ENCODE results near the gene PLAAT5. TPM values are rescaled to one million over a fixed set of nuclear protein-coding genes. Genes with fewer than 3 reads are reported as not detected.

The PLAAT5 gene
- total and polyA plus RNA-seq, 2 of the 8 experiments (the other 6 are each of a cell fraction or from before 2014, with no cell fraction given): 16.0 to 18.7 TPM

DNA sequence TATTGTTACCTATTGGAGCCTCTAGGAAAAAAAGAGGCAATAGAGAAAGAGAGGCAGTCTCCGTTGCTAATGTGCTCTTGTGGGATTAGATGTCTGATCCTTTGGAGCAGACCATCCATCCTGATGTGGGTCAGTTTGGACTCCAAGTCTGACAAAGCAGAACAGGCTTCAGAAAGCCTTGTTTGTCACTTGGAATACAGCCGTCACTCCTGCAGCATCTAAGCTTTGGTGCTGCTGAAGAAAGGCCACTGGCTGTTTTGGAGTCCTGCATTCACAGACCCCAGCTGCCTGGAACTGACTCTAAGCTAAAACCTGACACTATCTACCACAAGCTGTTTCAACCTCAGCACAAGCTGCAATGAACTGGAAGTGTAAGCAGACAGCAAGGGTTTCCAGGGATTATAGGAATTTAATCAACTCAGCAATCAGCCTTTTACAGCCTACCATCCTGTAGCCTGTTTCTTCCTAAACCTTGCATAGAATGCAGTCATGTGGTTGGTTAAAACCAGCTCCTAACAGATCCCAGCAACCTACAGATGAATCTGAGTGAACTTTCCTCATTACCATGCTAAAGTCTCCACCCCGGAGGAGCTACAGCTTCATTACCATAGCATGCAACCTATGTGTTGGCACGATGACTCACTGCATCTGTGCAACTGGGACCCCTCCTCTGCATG is 42.0 kb upstream of the PLAAT5 start:
- Histone ChIP-seq H2AFZ (ENCODE audit: low read length) (no peak overlapping the region), H3K27ac (ENCODE audit: low read depth, low read length) (no peak overlapping the region; the same call in 1 of the 2 replicates), H3K9ac (replicated peaks in 1 of 4; ENCODE audit: extremely low read depth in 1 of 4, low read depth in 3 of 4, low read length in 3 of 4) (no peak overlapping the region), H4K20me1 (replicated peaks in 1 of 2; ENCODE audit: control insufficient read depth in 1 of 2, insufficient read depth in 2 of 2, low read length in 2 of 2) (no peaks in the 10 kb centered on the region), H3K27me3 (replicated peaks in 1 of 4; ENCODE audit: control insufficient read depth in 3 of 4, extremely low read depth in 1 of 4, insufficient read depth in 3 of 4, low read length in 3 of 4) (no peaks in the 10 kb centered on the region), H4K8ac (ENCODE audit: extremely low read depth, insufficient read depth, low read length) (no peak overlapping the region), H2BK5ac (ENCODE audit: low read depth, low read length) (peak overlapping the region; percentile 89; the same call in 1 of the 2 replicates), H2AK5ac (ENCODE audit: low read depth, low read length) (0 out of 2 replicates have a peak overlapping the region, but pooled peaks have one; percentile 9), H3K18ac (ENCODE audit: extremely low read depth, low read length) (peak overlapping the region; percentile 95), H2BK20ac (ENCODE audit: low read length) (peak overlapping the region; percentile 99), H2BK12ac (ENCODE audit: low read depth, low read length) (peak overlapping the region; percentile 97), H3K36me3 (ENCODE audit: control insufficient read depth in 2 of 4, insufficient read depth in 4 of 4, low read length in 3 of 4) (no peaks in the 10 kb centered on the region), H3K4ac (replicated peaks; ENCODE audit: insufficient read length, low read depth, low read length) (peak overlapping the region; percentile 6), H3K79me2 (ENCODE audit: control insufficient read depth in 1 of 2, insufficient read depth in 2 of 2, low read length in 2 of 2) (no peaks in the 10 kb centered on the region), H3K56ac (replicated peaks; ENCODE audit: insufficient read length, low read depth, low read length) (no peak overlapping the region), H3K23me2 (ENCODE audit: low read depth, low read length) (no peaks in the 10 kb centered on the region), H3K4me2 (ENCODE audit: insufficient read depth in 1 of 2, low read depth in 2 of 2, low read length in 2 of 2) (peak overlapping the region; percentile 2 to 11; a peak in 3 of 4 replicates), H2BK15ac (ENCODE audit: low read length) (peak overlapping the region; percentile 61; the same call in 1 of the 2 replicates), H3K23ac (ENCODE audit: insufficient read length) (no peak overlapping the region), H3K14ac (ENCODE audit: insufficient read length) (no peak overlapping the region), H4K91ac (replicated peaks; ENCODE audit: insufficient read length, low read length) (peak overlapping the region; percentile 95), H4K5ac (ENCODE audit: insufficient read length, low read depth, low read length) (peak overlapping the region; percentile 64), H3K79me1 (ENCODE audit: low read depth, low read length) (no peaks in the 10 kb centered on the region), H2BK120ac (replicated peaks; ENCODE audit: low read depth, low read length) (peak overlapping the region; percentile 77), H3K9me3 (ENCODE audit: insufficient read depth in 2 of 2, low read depth in 1 of 2, low read length in 1 of 2) (no peaks in the 10 kb centered on the region; a peak in 1 of 4 replicates), H3K4me1 (replicated peaks in 1 of 4; ENCODE audit: control insufficient read depth in 3 of 4, insufficient read depth in 4 of 4, low read length in 3 of 4) (peaks cover 14 to 31% (median 27%) of the 10 kb centered on the region in 4 experiments; a peak in 6 of 7 replicates), H3K4me3 (ENCODE audit: extremely low read depth in 1 of 4, insufficient read depth in 2 of 4, low read depth in 3 of 4, low read length in 4 of 4) (peak overlapping the region in 1 of 4 experiments; percentile 33; a peak in 1 of 8 replicates)
- WGBS, 2 experiments (ENCODE audit: extremely low coverage in 1 of 2, insufficient coverage in 1 of 2, insufficient read length in 1 of 2, insufficient replicate concordance in 2 of 2, low coverage in 1 of 2, low lambda C conversion rate in 2 of 2, missing lambda C conversion rate in 1 of 2): 67% methylated on average over 4 of the region's 4 CpGs; no CpG with 5 or more reads in 1 of the 2 experiments
- TF ChIP-seq JUND (IDR thresholded peaks at IDR 0.05; ENCODE audit: low read length): peak; percentile 51; the same call in 1 of the 2 replicates
- no peak for TF ChIP-seq SRF (IDR thresholded peaks at IDR 0.05; ENCODE audit: low read depth, low read length)
- peak; percentile 45 for FAIRE-seq
- ChIA-PET POLR2A (ENCODE audit: partially characterized antibody) (interaction anchor here (1.0 to 1.9 kb wide), 5 partner anchors 10 to 128 kb away, joined by 3 to 7 read pairs (median 4); no protein-coding TSS in a partner anchor), CTCF (ENCODE audit: partially characterized antibody) (interaction anchor here (0.7 to 2.1 kb wide), 4 partner anchors 12 to 74 kb away, joined by 3 to 4 read pairs (median 4); no protein-coding TSS in a partner anchor)
- no peak for DNase-seq (ENCODE audit: low read depth in 1 of 2, low spot score in 2 of 2)
